SHP77 treated with DMSO at 0.1 percent for 48 hours (cell line): ENCODE data around the gene KLF13.

Experiments used
- DNase-seq: peaks from one replicate; lab custom pipeline; 2025; lab: John Stamatoyannopoulos, UW

KLF13 gene

DNA sequence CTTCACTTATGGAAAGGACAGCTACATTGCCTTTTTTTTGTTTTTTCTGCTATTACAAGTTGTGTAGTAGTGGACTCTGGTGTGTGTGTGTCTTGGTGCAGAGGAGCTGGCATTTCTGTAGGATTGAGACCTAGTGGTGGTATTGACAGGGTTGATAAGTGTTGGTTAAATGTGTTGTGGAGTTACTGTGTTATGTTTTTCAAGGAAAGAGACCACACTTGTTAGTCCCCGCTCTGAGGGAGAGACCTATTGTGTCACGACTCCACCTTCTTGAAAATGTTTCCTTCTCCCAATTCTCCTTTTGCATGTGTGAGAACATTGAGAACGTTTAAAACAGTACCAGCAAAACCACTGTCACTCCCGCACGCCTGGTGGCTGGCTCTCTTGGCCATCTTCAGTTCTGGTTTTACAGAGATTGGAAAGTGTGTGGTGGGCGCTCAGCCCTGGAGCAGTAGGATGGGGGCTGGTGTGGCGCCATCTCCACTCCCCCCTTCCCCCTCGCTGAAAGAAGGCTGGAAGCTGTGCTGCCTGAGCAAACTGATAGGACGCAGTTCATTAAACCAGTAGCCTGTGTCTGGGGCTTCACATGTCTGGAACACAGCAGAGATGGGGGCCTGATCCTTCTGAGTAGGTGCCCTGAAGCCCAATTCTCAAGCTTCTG is 5.5 kb downstream of the KLF13 start:
- no peak for DNase-seq

DNA sequence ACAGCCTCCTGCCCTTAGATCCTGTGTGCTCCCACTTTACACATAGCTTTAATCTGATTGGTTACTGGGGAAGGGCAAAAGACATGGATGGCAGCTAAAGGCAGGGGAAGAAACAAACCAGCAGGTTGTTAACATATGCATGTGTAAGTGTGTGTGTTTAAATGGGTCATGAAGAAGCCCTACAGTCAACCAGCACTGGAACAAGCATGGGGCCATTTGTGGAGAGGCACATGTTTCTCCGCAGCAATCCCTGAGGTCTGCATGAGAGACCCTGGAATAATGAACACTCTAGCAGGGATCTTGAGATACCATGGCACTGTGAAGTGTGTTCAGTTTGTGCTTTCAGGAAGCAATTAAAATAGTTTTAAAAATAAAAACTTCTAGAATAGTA is 6.0 kb downstream of the KLF13 start:
- no peak for DNase-seq

DNA sequence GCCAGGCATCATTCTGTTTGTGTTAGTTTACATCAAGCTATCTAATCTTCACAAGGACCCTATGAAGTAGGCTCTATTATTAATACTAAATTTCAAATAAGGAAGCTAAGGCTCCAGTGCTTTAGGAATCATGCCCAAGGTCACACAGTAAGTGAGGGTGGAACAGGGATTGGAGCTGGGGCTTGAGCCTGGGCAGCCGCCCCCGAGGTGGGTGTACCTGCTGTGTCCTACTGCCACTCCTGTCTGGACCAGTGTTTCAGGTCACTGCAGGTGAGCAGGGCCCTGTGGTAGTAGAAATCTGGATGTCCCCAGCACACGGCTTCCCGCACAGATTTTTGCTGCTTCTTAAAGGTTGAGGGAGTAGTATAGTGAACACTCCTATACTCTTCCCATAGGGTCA is 6.5 kb downstream of the KLF13 start:
- no peak for DNase-seq

DNA sequence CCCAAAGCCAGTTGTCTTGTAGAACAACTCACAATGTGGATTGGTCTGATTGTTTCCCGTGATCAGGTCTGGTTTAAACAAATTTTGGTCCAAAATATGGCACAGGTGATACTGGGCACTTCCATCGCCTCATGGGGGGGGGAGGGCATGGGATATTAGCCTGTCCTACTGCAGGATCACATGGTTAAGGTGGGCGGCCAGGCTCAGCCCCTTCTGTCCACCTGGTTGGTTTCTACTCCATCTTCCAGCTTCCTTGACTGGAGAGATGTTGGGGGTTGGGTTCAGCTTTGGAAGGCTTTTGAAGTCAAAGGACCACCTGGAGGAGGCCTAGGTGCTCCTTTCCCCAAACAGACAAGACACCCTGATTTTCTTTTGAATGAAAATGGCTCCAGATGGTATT is 7.2 kb downstream of the KLF13 start:
- DNase-seq: no peak

DNA sequence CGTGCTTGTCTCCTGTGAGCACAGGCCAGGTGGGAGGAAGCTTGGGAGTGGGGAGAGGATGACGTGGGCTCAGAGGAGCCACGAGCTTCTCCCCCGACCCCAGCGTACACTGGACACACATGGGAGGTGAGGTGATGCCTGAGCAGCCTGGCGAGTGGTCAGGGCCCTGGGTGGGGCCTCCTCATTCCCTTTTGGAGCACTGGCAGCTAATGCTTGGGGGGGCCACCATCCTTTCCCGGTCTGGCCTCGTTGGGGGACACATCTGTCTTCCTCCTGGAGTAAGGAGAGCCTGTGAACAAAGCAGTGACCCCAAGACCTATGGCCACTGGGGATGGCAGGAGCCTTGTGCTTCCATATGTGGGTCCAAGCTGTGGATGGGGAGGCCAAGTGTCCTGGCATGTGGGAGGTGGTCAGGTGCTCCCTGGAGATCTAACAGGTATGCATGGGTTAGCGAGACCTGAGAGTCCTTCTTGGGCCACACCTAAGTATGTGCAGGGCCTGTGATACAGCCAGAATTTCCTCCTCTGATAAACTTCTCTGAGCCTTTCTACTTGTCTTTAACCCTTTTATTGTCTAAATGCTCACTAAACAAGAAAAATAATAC is 9.5 kb downstream of the KLF13 start:
- DNase-seq: no peak

DNA sequence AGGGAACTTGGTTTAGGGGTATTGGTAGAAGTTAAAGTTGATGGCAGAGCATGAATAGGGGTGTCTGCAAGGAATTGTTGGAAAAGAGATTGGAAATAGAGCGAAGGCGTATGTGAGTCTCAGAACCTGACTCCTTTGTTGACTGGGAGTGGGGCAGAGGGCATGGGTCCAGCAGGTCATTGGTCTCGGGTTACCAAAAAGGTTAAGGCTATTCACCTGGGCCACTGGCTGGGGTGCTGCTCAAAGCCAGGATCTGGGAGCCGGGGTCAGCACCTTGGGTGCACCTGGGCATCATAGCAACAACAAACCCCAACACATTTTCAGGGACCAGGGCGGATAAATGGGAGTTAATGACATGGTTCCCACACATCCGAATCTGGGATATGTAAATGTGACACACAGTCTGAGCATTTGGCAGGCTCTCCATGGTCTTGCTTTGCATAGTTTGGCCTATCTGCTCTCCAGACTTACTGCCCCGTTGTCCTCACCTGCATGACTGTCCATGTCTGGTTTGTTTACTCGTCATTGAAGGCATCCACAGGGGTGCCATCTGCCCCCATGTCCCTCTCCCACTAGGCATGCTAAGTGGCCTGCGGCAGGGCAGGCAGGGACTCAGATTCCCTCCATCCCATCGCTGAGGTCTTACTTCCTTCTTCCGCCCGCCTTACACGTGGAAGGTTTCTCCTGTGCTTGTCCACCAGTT is 10.1 kb downstream of the KLF13 start:
- DNase-seq: no peak

DNA sequence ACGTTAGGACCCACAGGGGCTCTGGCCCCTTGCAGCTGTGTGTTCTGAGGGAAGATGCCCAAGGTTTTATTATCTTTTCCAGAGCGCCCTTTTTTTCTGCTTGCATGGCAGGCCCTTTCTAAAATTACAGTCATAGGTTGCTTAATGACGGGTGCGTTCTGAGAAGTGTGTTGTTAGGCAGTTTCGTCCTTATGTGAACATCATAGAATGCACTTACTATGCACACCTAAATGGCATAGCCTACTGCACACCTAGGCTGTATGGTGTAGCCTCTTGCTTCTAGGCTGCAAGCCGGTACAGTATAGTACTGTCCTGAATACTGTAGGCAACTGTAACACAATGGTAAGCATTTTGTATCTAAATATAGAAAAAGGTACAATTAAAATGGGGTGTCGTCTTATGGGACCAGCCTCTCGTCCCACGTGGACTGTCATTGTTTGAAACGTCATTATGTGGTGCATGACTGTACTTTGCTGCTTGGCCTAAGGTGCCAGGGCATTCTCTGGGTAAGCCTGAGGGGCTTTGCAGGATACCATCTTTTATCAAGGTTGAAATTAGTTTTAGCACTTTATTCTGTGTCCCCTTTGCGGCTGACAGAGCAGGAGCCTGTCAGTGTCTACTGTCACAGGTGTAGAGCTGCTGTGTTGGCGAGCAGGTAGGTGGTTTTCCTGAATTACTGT is 10.9 kb downstream of the KLF13 start:
- no peak for DNase-seq

DNA sequence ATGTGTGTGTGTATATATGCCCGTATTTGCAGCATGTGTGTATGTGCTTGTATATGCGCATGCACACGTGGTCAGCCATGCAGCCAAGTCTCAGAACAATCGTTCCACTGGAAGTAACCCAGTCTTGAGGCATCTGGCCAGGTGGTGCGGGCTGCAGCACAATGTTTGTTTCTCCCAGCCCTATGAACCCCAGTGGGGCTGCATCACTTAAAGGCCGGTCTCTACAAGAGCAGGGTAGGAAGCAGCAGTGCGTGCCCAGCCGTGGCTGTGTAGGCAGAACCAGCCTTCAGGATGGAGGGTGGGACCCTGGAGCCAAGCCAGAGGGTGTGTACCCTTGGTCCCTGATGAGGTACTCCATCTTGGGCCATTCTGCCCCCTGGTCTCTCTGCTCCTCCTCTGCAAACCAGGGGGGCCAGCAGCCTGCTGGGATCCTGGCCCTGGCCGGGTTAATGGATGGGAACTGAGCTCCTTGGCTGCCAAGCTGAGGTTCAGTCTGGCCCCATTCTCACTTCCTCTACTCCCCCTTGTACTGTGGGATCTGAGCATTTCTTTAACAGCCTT is 11.8 kb downstream of the KLF13 start:
- DNase-seq: no peak

DNA sequence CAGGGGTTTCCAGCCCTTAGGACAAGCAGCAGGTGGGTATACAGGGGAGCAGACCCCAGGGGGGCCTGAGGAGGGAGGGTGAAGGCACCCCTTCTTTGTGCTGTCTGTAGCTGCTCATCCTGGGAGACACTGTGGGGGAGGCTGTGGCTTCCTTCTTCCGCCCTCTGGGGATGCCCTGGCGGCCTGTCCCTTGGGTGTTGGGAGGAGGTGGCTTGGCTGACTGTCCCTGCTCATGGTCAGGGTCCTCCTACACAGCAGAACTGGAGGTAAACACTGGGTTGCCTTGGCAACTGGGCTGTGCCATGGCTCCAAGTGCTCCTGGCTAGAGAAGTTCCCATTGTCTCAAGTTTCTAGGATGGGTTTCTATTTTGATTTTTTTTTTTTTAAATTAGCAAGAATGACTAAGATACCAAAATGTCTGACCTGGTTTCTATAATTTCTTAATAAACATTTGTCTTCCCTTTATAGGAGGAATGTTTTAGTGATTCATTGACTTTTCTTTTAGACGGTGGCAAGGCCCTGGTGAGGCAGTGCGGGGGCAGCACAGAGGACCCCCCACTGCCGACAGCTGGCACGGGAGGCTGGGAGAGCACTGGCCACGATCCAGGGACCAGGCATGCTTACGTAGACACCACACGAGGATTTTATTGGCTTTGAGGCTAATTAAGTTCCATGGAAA is 12.4 kb downstream of the KLF13 start:
- DNase-seq: no peak

DNA sequence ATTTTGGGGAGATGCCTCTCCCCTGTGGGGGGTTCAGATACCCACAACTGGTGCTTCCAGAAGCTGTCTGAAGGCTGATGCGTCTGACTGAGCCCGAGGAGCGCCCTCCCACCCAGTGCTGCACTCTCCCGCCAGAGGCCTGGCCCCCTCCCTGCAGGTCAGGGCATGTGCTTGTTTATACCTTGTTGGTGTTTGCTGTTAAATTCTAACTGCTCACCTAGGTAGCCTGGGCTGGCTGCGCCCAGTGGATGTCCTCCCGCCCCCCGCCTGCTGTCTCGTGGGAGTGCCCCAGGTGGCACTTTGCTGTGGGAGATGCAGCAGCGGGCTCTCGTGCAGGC is 12.9 kb downstream of the KLF13 start:
- DNase-seq: no peak

DNA sequence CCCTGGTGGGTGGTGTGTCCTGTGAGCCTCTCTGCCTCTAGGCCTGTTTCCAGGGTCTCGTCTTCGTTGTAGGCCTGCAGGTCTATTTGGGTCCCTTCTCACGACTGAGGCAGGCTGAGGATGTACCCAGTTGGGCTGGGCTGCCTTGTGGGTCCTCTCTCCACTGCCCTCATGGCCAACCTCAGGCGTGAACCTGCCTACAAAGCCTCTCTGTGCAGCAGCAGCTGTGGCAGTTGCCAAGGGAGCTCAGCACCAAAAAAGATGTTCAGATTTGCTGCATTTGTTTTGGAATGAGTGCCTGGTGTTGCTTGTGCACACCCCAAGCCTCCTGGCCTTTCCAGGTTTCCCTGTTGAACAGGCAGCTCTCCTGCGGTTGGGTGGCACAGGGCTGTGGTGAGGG is 13.4 kb downstream of the KLF13 start:
- DNase-seq: no peak

DNA sequence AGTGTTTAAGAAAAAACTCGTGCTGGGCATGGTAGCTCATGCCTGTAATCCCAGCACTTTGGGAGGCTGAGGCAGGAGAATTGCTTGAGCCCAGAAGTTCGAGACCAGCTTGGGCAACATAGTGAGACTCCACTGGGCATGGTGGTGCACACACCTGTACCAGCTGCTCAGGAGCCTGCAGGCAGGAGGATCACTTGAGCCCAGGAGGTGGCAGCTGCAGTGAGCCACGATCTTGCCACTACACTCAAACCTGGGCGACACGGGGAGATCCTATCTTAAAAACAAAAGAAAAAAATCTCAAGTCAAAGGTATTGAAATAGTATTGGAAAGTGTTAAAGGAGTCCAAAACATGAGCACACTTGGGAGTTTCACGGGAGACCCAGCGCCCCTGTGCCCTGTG is 14.0 kb downstream of the KLF13 start:
- DNase-seq: no peak

DNA sequence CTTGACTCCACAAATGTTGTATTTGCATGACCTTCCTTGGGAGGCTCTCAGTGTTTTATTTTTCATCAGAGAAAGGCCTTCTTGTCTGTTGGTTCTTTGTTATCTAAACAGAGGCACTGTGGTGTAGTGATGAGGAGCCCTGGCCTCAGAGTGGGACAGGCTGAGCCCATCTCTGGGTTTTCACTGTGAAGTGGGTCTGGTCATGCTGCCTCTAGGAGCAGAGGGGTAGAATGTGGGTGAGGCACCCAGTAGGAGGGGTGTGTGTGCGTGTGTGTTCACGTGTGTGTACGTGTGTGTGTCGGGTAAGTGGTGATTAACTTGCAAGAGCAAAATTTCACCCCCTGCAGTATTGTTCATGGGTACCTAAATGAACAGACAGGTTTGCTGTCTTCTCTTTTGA is 14.4 kb downstream of the KLF13 start:
- DNase-seq: no peak

DNA sequence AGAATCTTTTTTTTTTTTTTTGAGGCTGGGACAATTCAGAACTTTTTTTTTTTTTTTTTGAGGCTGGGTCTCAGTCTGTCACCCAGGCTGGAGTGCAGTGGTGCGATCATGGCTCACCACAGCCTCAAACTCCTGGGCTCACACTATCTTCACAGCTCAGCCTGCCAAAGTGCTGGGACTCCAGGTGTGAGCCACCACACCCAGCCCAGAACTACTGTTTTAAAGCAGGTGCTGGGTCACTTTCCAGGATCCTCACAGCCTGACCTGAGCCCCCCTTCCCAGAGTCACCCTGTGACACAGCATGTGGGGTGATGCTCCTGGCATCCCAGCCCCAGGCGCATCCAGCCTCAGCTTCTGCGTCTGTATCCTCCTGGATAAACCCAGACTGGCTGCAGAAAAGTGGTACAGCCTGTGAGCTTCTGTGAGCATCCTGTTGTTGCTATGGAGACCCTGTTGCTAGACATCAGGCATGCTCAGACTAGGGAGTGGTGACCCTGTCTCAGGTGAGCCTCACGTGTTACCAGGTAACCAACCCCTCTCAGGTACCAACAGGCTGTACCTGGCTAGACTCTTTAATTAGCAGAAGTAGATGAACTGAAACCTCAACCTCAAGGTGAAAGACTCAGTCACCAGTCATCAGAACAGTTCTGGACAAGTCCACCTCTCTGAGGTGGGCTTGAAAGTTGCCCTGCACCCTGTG is 15.0 kb downstream of the KLF13 start:
- no peak for DNase-seq

DNA sequence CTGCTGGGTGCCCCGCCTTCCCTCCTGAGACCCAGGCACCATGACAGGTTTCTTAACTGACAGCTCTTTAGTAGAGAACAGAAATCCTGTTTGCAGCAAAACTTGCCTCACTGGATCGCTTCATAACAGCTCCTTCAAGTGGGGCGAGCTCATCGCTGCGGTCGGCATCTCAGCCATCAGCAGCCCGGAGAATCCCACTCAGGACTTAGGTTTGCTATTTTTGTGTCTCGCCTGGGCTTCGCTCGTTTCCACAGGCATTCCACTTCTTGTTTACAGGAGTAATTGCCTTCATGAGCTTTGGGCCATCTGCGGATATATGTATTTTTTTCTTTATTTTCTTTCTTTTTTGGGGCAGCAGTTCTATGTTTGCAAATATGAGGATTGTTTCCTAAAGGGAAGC is 15.7 kb downstream of the KLF13 start:
- no peak for DNase-seq

DNA sequence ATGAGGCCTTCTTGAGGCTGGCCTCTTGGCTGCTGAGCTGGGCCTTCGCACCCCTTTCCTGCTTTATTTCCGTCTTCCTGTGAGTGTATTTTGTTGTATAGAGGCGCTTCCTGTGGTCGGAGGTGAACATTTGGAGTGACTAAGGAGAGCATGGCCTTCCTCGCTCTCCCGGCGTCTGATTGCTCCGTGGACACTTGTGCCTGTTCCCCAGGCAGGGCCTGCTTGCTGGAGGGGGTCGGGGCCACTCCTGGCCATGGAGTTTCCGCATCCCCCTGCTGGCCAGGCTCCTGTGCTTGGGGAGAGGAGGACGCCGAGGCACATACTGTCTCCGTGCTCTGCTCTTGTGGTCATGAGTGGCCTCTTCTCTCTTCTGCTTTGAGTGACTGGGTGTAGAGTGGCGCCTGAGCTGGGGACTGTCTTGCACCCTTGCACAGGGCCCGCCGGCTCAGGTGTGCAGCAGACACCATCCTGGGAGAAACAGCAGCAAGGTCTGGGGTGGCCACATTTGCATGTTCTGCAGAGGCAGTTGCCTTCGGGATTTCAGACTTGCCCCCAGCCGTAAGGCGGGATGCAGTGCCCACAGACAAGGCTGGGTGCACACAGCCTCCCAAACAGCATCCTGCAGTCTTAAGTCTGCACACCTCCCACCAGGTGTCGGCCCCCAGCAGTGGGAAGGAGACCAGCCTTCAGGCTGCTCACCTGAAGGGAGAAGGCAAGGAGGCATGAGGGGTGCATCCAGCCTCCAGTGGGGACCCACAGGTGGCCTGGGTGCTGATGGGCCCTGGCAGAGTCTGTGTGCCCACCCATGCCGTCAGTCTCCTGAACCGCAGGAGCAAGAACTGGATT is 16.4 kb downstream of the KLF13 start:
- no peak for DNase-seq

DNA sequence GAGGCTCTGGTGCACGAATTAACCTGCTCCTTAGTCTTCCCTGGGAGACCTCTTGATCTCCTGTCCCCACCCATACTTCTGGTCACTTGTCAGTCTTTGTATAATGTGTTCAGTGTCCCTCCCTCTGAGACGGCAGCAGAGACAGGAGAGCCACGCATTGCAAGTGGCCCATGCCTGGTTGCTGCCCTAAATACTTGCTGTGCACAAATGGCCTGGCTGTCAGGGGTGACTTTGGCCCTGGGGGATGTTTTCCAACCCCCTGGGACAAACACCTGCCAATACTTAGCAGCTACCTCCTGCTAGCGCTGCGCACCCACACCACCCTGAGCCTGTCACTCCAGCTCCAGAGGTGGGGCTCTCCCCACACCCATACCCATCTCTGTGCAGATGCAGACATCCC is 17.2 kb downstream of the KLF13 start:
- no peak for DNase-seq

DNA sequence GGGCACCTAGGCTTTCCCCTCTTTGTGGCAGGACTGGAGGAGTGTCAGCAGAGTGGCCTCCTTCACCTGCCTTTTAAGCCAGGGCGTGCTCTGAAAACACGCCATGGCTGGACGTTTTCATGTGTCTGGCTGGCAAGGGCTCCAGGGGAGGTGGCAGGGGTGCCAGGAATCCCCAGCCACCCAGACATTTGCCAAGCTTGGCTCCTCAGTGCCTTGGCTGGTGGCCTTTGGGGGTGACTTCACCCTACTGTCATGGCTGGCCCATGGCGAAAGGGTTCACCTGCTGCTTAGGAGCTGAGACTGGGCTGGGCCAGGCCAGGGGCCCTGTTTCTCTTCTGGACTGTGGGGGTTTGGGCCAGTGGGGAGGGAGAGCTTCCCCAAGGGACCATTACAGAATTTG is 17.6 kb downstream of the KLF13 start:
- no peak for DNase-seq

DNA sequence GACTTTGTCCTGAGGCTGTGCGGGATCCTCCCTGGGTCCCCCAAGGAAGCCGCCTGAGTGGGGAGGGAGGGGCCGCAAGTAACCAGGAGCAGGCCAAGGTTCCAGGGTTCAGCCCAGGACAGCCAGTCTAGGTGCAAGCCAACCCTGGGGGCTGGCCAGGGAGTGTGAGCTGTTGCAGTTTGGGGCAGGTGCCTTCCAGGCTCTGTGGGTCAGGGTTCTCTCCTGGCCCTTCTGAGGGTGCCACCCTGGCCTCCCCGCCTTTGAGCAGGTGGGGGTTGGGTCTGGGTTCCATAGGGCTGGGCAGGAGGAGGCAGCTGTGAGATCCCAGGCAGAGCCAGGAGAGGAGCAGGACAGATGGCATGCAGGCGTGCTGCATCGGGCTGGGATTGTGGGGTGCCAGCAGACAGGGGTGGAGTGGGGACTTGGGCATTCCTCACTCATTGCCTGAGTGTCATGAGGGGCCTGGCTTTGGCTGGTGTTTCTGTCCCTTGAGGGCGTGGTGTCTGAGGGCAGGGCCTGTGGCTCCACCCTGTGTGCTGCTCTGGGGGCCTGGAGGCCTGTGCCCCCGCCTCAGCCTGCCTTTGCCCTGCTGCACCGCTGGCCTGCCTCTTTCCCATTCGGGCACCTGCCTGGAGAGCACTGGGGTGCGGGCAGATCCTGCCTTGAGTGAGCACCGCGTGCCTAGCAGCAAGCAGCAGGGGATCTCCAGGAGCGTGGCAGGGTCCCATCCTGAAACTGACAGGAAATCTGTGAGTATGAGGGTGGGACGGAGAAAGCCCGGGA is 18.4 kb downstream of the KLF13 start:
- DNase-seq: no peak
